ENCODE data around the gene CYB5A.

CYB5A gene

DNA sequence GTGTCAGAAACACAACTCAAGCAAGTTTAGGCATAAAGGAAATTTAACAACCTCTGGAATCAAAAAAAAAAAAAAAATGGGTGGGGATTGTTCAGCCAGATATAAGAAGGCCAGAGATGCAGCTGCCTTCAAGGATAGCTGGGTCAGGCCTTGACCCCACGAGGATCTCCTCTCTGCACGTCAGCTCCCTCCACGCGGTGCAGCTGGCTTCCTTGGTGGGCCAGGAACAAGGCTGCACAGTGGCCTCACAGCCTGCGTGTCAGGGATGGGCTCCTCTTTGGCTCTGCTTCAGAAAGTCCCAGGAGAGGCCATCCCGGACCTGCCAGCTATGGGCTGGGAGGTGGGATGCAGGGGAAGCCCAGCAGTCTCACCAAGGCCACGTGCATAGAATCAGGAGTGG is 88.0 kb downstream of the CYB5A start:
- DNase-seq: no peak
